Immature natural killer cell (primary cell): ENCODE data around the gene MAP2K5. TPM values are rescaled to one million over a fixed set of nuclear protein-coding genes. Genes with fewer than 3 reads are reported as not detected.

Experiments
- DNase-seq, 3 donors: peaks; one replicate each; pipeline ENCODE4 v3.0.0; 2022; ENCODE audit warnings: mixed read lengths in 1 of 3
- H3K27ac Mint-ChIP-seq, 6 donors: one replicate each; pipeline ENCODE4 v1.8.0; 2020; ENCODE audit warnings: mixed read lengths in 6 of 6, mild to moderate bottlenecking in 5 of 6, inconsistent platforms in 4 of 6, moderate library complexity in 3 of 6
- H3K27me3 Mint-ChIP-seq, 3 donors: one replicate each; pipeline ENCODE4 v1.8.0; 2020 to 2021; ENCODE audit warnings: low read depth in 3 of 3, mild to moderate bottlenecking in 3 of 3, mixed read lengths in 3 of 3, moderate library complexity in 3 of 3, inconsistent platforms in 1 of 3
- H3K36me3 Mint-ChIP-seq, 3 donors: one replicate each; pipeline ENCODE4 v1.8.0; 2020; ENCODE audit warnings: mixed read lengths in 3 of 3, inconsistent platforms in 2 of 3, mild to moderate bottlenecking in 2 of 3
- H3K4me1 Mint-ChIP-seq, 2 donors: one replicate each; pipeline ENCODE4 v1.8.0; 2020; ENCODE audit warnings: inconsistent platforms in 2 of 2, mild to moderate bottlenecking in 2 of 2, mixed read lengths in 2 of 2, moderate library complexity in 1 of 2
- H3K4me3 Mint-ChIP-seq, 5 donors: one replicate each; pipeline ENCODE4 v1.8.0; 2020; ENCODE audit warnings: mild to moderate bottlenecking in 5 of 5, mixed read lengths in 5 of 5, inconsistent platforms in 3 of 5, moderate library complexity in 3 of 5
- H3K9me3 Mint-ChIP-seq, 6 donors: one replicate each; pipeline ENCODE4 v1.8.0; 2020; ENCODE audit warnings: mild to moderate bottlenecking in 6 of 6, mixed read lengths in 6 of 6, inconsistent platforms in 4 of 6, moderate library complexity in 3 of 6
- polyA plus RNA-seq, 3 donors: library from polyadenylated mRNA; unstranded; fragments of 300-500 nt; fragmentation: Illumina TruSeq; gene quantifications; one replicate each; pipeline ENCODE4 v1.2.3, GENCODE V29; 2021

MAP2K5 gene
- polyA plus RNA-seq, 3 donors from 2014 or later, result 12.4 to 21.7 (median 16.0) TPM

DNA sequence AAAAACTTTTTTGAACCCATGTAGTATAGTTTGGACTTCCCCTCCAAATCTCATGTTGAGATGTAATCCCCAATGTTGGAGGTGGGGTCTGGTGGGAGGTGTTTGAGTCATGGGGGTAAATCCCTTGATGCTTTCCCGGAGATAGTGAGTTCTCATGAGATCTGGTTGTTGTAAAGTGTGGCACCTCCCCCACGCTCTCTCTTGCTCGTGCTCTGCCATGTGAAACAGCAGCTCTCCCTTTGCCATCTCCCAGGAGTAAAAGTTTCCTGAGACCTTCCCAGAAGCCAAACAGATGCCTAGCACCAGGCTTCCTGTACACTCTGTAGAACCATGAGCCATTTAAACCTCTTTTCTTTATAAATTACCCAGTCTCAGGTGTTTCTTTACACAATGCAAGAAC lies 313.3 kb downstream of the MAP2K5 start:
- Mint-ChIP-seq H3K36me3 (no peaks in the 10 kb centered on the region), H3K4me3 (no peak overlapping the region), H3K27ac (no peak overlapping the region), H3K9me3 (no peaks in the 10 kb centered on the region), H3K4me1 (no peaks in the 10 kb centered on the region), H3K27me3 (peaks cover 0 to 2% (median under 1%) of the 10 kb centered on the region in 3 donors)
- DNase-seq, result no peak

Other genes starting within 250 kb of the MAP2K5 start
- 1 to 10 TPM; 9.2 to 9.8 (median 9.6) TPM for gene C15orf61, start 21.6 kb upstream of the MAP2K5 start, polyA plus RNA-seq